ENCODE results near the gene DYSF.
"Not testable (repeated sequence)": the region's sequence is repeated elsewhere in the genome, so short reads cannot be mapped to it uniquely, and the experiment has no call there.

Gene DYSF

GRCh38 chr2:71634567-71634966 is 181.2 kb downstream of the DYSF start:
- DNase-seq, result no peak

DNA sequence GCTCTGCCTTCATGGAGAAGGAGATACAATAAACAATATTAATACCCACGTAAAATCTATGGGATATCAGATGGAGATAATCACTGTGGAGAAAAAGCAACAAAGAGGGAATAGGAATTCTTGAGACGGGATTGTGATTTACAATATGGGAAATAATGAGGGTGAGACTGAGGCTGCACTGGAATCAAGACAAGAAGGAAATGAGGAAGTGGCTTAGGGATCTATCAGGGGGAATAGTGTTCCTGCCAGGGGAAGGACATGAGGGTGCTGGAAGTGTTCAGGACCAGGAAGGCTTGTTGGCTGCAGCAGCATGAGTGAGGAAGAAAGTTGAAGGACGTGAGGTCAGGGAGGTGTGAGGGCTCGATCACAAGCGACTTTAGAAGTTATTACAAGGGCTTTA is 182.4 kb downstream of the DYSF start:
- no peak for DNase-seq

DNA sequence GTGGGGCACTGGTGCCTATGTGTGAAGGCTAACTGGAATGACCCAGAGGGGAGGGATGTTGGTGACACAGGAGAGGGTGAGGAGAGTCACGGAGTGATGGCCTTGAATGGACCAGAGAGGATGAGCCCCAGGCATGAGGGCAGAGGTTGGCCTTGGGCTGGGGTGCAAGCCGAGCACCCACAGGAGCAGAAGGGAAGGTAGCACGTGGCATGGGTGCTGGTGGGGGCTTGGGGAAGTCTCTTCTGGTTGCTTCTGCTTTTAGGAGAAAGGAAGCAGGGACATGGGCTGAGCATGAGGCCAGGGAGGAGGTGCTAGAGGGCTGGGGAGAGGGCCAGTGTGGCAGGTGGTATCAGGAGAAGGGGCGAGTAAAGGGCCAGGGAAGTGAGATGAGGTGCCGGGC is 183.8 kb downstream of the DYSF start:
- peak in 4 of 58 donors; percentile 24 to 34 (median 30) for DNase-seq

DNA sequence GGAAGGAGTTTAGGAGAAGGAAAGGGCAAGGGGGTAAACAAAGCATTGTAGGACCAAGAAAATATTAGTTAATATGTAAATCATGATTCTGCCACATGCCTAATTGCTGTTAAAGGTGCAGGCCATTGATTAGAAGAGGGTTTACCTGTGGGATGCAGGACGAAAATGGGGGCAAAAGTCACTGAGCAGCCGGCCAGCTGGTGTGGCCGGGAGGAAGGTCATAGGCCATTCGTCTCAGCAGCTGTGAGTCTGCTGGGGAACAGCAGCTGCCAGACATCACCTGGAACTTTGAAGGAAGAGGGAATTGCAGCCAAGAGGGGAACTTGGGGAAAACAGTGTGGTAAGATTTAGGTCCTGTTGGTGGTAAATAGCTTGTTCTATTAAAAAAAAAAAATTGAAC is 184.4 kb downstream of the DYSF start:
- no peak for DNase-seq

DNA sequence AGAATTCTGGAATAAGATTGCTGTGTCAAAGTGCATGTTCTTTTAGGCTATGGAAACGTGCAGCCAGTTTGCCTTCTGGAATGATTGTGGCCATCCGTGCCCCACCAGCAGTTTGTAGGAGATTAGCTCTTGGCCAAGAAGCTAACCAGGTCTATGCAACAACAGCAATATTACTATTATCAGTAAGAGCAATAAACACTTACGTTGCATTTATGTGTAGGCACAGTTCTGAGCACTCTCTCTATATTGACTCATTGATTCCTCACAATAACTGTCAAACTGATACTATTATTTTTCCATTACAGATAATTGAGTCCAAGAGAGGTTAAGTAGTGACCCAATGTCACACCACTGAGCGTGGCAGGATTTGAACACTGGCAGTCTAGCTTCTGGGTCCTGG is 186.4 kb downstream of the DYSF start:
- no peak for DNase-seq

GRCh38 chr2:71640489-71640888 is 187.1 kb downstream of the DYSF start:
- no peak for DNase-seq

DNA sequence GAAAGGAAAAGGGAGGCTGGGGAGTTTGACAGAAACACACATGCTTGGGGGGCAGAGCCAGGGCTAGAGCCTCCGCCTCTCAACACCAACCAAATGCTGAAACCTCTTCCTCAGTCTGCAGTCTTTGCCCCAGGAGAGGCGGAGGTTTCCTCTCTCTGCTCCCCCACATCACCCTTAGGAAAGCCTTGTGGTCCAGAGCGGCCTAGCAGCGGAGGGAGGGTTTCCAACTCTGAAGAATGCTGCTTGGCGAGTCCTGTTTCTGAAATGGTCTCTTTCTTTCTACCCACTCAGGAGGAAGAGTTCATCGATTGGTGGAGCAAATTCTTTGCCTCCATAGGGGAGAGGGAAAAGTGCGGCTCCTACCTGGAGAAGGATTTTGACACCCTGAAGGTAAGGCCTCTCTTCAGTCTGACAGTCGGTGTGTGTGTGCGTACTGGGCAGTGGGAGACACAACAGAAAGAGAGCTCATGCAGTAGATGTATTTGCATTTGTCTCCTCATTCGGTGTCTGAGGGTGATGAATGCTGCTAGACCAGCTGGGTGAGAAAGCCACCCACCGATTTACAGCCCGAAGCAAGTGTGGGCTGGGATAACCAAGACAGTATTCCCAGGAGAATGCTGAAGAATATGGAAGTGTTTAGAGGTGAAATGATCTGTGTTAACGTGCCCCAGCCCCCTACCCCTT is 190.5 kb downstream of the DYSF start:
- peak in 1 of 58 donors; percentile 13 for DNase-seq

DNA sequence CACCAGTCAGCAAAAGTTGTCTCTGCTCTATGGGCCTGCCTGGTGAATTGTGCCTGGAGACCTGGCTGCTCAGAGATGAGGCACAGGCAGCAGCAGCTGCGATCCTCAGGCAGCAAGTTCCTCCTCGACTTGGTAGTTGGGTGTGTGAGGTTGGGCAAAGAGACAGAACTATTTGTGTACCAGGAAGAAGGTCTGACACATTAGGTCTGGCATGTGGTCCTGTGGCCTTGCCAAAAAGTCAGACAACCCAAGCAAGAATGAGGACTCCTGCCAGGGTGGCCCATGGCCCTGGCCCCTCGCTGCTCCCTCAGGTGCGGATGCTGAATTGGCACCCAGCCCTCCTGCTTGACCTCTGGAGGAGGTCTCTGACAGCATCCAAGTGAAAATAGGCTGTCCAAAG is 192.7 kb downstream of the DYSF start:
- DNase-seq, result peak in 3 of 58 donors; percentile 17 to 22 (median 17)

GRCh38 chr2:71647356-71647755 is 194.0 kb downstream of the DYSF start:
- no peak for DNase-seq

GRCh38 chr2:71655498-71655897 is 202.1 kb downstream of the DYSF start:
- DNase-seq, result no peak

DNA sequence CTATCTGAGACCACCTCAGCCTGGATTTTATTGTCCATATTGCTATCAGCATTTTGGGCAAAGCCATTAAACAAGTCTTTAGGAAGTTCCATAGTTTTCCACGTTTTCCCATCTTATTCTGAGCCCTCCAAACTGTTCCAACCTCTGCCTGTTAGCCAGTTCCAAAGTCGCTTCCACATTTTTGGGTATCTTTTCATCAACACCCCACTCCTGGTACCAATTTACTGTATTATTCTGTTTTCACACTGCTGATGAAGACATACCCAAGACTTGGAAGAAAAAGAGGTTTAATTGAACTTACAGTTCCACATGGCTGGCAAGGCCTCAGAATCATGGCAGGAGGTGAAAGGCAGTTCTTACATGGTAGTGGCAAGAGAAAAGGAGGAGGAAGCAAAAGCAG is 204.9 kb downstream of the DYSF start:
- not testable (repeated sequence) for DNase-seq

GRCh38 chr2:71658771-71659170 is 205.4 kb downstream of the DYSF start:
- DNase-seq, result no peak

DNA sequence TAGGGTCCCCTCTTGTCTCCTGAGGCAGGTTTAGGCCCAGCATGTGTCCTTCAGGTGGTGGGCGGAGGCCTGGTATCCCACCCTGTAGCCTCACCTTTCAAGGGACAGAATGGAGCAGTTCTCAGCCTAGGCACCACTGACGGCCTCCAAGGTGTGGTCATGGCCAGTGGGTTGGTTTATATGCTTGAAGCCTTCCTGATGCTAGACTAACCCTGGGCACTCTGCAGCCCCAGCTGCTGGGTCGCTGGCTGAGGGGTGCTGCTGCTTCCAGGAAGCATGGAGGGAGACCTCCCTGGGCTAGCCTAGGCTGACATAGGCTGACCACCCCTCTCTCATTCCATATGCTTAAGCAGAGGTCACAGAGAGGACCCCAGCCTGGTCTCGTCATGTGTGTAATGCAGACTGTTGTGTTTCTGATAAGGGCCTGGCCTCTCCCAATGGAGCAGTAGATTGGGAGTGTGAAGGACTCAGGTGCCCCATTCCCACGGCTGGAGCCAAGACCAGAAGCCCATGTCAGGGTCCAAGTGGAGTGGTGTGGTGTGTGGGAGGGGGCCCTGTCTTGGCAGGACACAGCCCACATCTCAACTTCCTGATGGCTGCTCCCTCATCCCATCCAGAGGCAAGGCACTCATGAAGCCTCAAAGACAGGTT is 206.6 kb downstream of the DYSF start:
- DNase-seq, result no peak

DNA sequence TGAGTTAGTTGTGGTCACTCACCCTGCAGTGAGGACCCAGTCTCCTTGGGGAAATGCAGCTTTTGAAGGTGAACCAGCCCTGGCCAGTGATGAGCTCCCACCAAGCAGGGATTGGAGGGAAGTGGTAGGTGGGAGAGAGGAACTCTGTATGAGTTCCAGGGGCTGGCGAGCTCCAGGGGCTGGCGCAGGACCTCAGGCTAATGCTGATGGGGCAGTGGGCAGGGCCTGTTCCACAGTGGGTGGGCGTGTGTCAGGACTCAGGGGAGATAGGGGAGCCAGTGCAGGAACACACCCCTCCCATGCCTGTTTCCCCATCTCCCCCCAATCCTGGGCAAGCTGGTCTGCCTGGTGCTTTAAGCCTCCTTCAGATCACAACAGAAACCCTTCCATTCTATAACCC is 208.4 kb downstream of the DYSF start:
- no peak for DNase-seq

GRCh38 chr2:71662665-71663394 is 209.5 kb downstream of the DYSF start:
- DNase-seq, result no peak

DNA sequence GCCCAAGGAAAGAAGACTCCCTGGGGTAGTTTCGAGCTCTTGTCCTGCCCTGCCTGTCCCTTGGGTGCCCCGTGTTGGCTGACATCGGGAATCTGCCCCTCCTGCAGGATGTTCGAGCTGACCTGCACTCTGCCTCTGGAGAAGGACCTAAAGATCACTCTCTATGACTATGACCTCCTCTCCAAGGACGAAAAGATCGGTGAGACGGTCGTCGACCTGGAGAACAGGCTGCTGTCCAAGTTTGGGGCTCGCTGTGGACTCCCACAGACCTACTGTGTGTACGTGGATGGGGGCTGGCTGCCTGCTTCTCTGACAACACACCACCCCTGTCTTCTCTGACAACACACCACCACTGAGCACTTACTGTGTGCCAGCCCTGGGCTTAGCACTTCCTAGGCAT is 210.8 kb downstream of the DYSF start:
- DNase-seq, result no peak

- DNase-seq, result no peak
These were observed 212.1 kb downstream of the DYSF start for GRCh38 chr2:71665168-71666093.

DNA sequence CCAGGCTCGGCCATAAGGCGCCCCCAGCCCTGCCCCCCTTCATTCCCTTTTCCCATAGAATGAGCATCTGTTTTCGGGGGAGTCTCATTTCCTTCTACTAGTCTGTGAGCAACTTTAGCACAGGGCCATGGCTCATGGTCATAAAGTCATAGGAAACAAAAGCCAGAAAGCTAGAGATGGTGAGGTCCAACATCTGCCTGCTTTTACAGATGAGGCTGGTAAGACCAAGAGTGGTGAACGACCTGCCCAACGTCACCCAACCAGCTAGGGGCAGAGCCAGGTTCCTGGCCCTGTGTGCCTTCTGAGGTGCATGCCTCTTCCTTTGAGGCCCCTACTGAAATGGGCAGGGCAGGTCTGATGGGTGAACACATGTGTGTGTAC is 212.7 kb downstream of the DYSF start:
- no peak for DNase-seq

DNA sequence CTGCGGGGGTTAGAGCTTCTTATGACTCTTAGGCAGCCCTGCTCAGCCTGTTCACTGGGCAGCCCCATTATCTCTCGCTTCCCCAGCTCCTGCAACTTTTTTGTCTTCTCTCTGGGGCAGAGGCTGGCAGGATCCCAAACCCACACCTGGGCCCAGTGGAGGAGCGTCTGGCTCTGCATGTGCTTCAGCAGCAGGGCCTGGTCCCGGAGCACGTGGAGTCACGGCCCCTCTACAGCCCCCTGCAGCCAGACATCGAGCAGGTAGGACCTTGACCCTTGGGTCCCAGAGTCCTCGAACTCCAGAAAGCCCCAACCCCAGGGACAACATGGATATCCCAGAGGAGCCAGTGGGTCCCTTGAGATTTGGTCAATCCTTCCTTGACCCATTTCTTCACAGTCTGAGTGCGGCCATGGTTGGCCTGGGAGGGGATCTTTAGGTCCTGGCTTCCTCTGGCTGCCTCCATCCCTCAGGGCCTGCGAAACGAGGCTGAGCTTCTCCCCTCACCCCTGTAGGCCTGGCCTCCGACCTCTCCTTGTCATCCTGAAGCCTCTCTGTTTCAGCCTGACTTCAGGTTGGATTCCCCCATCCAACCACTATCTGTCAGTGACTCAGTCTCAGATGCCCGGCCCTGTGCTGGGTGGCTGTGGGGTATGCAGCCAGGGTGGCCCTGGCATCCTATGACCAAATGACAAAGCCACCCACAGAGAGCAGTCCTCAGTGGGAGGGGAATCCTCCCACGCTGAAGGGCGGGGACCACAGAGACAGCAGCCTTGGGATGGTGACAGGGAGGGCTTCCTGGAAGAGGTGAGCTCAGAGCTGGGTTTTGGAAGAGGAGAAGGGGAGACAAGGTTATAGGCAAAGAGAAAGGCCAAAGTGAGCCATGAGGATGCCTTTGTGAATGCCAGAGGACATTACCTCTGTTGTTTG is 214.2 kb downstream of the DYSF start:
- DNase-seq, result no peak

- no peak for DNase-seq
These were observed 215.1 kb downstream of the DYSF start for GRCh38 chr2:71668326-71669057.
